GM23338 (cell line): ENCODE data around the gene IL15RA. TPM values are rescaled to one million over a fixed set of nuclear protein-coding genes. Genes with fewer than 3 reads are reported as not detected.

Experiments used
- ATAC-seq: fragments of 200-7000 bp; cut with Tn5 transposase; 3 replicates; pipeline ENCODE4 v1.9.1; 2020
- DNase-seq: peaks from one replicate; pipeline ENCODE4 v3.0.0-alpha.2; 2015; ENCODE audit warnings: low spot score
- H2AFZ ChIP-seq: fragments of 200-600 bp; sonication (generic); 2 replicates; pipeline ENCODE4 v1.8.0; 2016; ENCODE audit warnings: antibody characterized with exemption, mild to moderate bottlenecking, moderate library complexity
- H3F3A ChIP-seq: fragments of 200-600 bp; sonication (generic); replicated peaks from 2 replicates; pipeline ENCODE4 v1.8.0; 2017; ENCODE audit warnings: antibody characterized with exemption, mixed run types, low read depth
- H3K27ac ChIP-seq: fragments of 200-600 bp; sonication (generic); 2 replicates; pipeline ENCODE4 v1.6.1; 2016; ENCODE audit warnings: low read depth
- H3K27me3 ChIP-seq: fragments of 200-600 bp; sonication (generic); 2 replicates; pipeline ENCODE4 v1.8.0; 2016; ENCODE audit warnings: mild to moderate bottlenecking, mixed run types, moderate library complexity; ENCODE audit not compliant: insufficient read depth
- H3K36me3 ChIP-seq: fragments of 200-600 bp; sonication (generic); 2 replicates; pipeline ENCODE4 v1.8.0; 2016; ENCODE audit warnings: mild to moderate bottlenecking; ENCODE audit not compliant: insufficient read depth
- H3K4me1 ChIP-seq: fragments of 200-600 bp; sonication (generic); 2 replicates; pipeline ENCODE4 v1.8.0; 2016; ENCODE audit warnings: mild to moderate bottlenecking, moderate library complexity; ENCODE audit not compliant: insufficient read depth
- H3K4me2 ChIP-seq: fragments of 200-600 bp; sonication (generic); 2 replicates; pipeline ENCODE4 v1.7.1; 2017; ENCODE audit warnings: mixed run types
- H3K4me3 ChIP-seq: fragments of 200-600 bp; sonication (generic); 2 replicates; pipeline ENCODE4 v1.6.1; 2016; ENCODE audit warnings: mixed run types
- H3K79me2 ChIP-seq: fragments of 200-600 bp; sonication (generic); replicated peaks from 2 replicates; pipeline ENCODE4 v1.8.0; 2017; ENCODE audit warnings: mild to moderate bottlenecking; ENCODE audit not compliant: insufficient read depth
- H3K9me2 ChIP-seq: fragments of 200-600 bp; sonication (generic); 2 replicates; pipeline ENCODE4 v1.8.0; 2017; ENCODE audit not compliant: insufficient read depth
- H4K20me1 ChIP-seq: fragments of 200-600 bp; sonication (generic); replicated peaks from 2 replicates; pipeline ENCODE4 v1.8.0; 2017; ENCODE audit warnings: mild to moderate bottlenecking; ENCODE audit not compliant: insufficient read depth
- H3K27ac Mint-ChIP-seq: 2 replicates; pipeline ENCODE4 v1.8.0; 2020; ENCODE audit warnings: inconsistent platforms, mild to moderate bottlenecking, moderate library complexity, mixed read lengths
- H3K27me3 Mint-ChIP-seq: 3 replicates; pipeline ENCODE4 v1.8.0; 2022; ENCODE audit warnings: low read depth, mild to moderate bottlenecking, moderate library complexity, mixed read lengths, inconsistent platforms; ENCODE audit not compliant: insufficient read depth, poor library complexity
- H3K36me3 Mint-ChIP-seq: 3 replicates; pipeline ENCODE4 v1.8.0; 2021; ENCODE audit warnings: low read depth, mild to moderate bottlenecking, inconsistent platforms, moderate library complexity, mixed read lengths
- H3K4me1 Mint-ChIP-seq: 3 replicates; pipeline ENCODE4 v1.8.0; 2020; ENCODE audit warnings: mild to moderate bottlenecking, inconsistent platforms, mixed read lengths
- H3K4me3 Mint-ChIP-seq: 3 replicates; pipeline ENCODE4 v1.8.0; 2021; ENCODE audit warnings: moderate library complexity, mild to moderate bottlenecking, inconsistent platforms, mixed read lengths
- H3K9me3 Mint-ChIP-seq: 3 replicates; pipeline ENCODE4 v1.8.0; 2020; ENCODE audit warnings: moderate library complexity, mild to moderate bottlenecking, inconsistent platforms, mixed read lengths
- CREB1 ChIP-seq: fragments of 250-450 bp; sonication (Bioruptor Pico); IDR thresholded peaks from 2 replicates; pipeline ENCODE4 v1.5.0; 2020; ENCODE audit warnings: low read depth, mild to moderate bottlenecking, moderate library complexity
- EZH2phosphoT487 ChIP-seq: fragments of 200-600 bp; sonication (generic); IDR thresholded peaks from one replicate; pipeline ENCODE4 v1.8.1; 2018; ENCODE audit warnings: antibody characterized with exemption; ENCODE audit not compliant: unreplicated experiment
- JUNB ChIP-seq: IDR thresholded peaks from one replicate; pipeline ENCODE4 v1.6.1; 2016; ENCODE audit warnings: antibody characterized with exemption; ENCODE audit not compliant: unreplicated experiment
- NANOG ChIP-seq: IDR thresholded peaks from 2 replicates; pipeline ENCODE4 v1.6.1; 2016; ENCODE audit warnings: antibody characterized with exemption, borderline replicate concordance
- STAT1 ChIP-seq: IDR thresholded peaks from one replicate; pipeline ENCODE4 v1.6.1; 2016; ENCODE audit warnings: antibody characterized with exemption; ENCODE audit not compliant: unreplicated experiment
- polyA plus RNA-seq: library from polyadenylated mRNA; unstranded; fragments of >200 nt; fragmentation: Nextera tagmentation; extraction: Ambion mirVana; gene quantifications from 2 replicates; pipeline ENCODE4 v1.2.1, GENCODE V29; 2016
- total RNA-seq: library from RNA; depleted of rRNA; stranded (reverse); fragments of >200 nt; shearing (Covaris generic); gene quantifications from 2 replicates; pipeline ENCODE4 v1.2.3, GENCODE V29; 2014
- TF ChIP-seq, protein P1 (sequence below): IDR thresholded peaks from one replicate; pipeline ENCODE4 v1.6.1; 2018; ENCODE audit warnings: antibody characterized with exemption; ENCODE audit not compliant: unreplicated experiment
- TF ChIP-seq, protein P2 (sequence below): IDR thresholded peaks from 2 replicates; pipeline ENCODE4 v1.6.1; 2016; ENCODE audit warnings: antibody characterized with exemption
- TF ChIP-seq, protein P3 (sequence below), 2 experiments: fragments of 200-600 bp in 1 of 2; sonication (generic) in 1 of 2; conservative IDR thresholded peaks; 2 replicates each; pipeline versions ENCODE4 v1.5.1 to v1.6.1; 2016 to 2017; ENCODE audit warnings: antibody characterized with exemption in 2 of 2, low read depth in 2 of 2, mild to moderate bottlenecking in 2 of 2, moderate library complexity in 1 of 2

Gene IL15RA
- total and polyA plus RNA-seq, 2 experiments from 2014 or later, result 1.6 to 2.2 TPM

DNA sequence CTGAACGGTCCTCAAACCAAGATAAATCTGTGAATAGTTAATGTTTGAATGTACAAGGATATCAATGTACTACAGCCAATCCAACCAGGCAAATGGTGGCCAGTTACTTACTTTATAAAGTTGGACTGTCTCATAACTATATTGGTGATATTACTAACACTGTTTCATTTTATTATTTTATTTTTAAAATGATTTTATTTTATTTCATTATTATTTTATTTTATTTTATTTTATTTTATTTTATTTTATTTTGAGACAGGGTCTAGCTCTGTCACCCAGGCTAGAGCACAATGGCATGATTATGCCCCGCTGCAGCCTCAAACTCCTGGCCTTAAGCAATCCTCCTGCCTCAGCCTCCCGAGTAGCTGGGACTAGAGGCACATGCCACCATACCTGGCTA, 6.8 kb downstream of the IL15RA start (continued):
- TF ChIP-seq, protein P1, sequence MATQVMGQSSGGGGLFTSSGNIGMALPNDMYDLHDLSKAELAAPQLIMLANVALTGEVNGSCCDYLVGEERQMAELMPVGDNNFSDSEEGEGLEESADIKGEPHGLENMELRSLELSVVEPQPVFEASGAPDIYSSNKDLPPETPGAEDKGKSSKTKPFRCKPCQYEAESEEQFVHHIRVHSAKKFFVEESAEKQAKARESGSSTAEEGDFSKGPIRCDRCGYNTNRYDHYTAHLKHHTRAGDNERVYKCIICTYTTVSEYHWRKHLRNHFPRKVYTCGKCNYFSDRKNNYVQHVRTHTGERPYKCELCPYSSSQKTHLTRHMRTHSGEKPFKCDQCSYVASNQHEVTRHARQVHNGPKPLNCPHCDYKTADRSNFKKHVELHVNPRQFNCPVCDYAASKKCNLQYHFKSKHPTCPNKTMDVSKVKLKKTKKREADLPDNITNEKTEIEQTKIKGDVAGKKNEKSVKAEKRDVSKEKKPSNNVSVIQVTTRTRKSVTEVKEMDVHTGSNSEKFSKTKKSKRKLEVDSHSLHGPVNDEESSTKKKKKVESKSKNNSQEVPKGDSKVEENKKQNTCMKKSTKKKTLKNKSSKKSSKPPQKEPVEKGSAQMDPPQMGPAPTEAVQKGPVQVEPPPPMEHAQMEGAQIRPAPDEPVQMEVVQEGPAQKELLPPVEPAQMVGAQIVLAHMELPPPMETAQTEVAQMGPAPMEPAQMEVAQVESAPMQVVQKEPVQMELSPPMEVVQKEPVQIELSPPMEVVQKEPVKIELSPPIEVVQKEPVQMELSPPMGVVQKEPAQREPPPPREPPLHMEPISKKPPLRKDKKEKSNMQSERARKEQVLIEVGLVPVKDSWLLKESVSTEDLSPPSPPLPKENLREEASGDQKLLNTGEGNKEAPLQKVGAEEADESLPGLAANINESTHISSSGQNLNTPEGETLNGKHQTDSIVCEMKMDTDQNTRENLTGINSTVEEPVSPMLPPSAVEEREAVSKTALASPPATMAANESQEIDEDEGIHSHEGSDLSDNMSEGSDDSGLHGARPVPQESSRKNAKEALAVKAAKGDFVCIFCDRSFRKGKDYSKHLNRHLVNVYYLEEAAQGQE, result no peak
- TF ChIP-seq EZH2phosphoT487 (no peak), JUNB (no peak), NANOG (no peak), STAT1 (no peak)
- TF ChIP-seq, protein P2, sequence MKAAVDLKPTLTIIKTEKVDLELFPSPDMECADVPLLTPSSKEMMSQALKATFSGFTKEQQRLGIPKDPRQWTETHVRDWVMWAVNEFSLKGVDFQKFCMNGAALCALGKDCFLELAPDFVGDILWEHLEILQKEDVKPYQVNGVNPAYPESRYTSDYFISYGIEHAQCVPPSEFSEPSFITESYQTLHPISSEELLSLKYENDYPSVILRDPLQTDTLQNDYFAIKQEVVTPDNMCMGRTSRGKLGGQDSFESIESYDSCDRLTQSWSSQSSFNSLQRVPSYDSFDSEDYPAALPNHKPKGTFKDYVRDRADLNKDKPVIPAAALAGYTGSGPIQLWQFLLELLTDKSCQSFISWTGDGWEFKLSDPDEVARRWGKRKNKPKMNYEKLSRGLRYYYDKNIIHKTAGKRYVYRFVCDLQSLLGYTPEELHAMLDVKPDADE, result no peak
- TF ChIP-seq, protein P3, sequence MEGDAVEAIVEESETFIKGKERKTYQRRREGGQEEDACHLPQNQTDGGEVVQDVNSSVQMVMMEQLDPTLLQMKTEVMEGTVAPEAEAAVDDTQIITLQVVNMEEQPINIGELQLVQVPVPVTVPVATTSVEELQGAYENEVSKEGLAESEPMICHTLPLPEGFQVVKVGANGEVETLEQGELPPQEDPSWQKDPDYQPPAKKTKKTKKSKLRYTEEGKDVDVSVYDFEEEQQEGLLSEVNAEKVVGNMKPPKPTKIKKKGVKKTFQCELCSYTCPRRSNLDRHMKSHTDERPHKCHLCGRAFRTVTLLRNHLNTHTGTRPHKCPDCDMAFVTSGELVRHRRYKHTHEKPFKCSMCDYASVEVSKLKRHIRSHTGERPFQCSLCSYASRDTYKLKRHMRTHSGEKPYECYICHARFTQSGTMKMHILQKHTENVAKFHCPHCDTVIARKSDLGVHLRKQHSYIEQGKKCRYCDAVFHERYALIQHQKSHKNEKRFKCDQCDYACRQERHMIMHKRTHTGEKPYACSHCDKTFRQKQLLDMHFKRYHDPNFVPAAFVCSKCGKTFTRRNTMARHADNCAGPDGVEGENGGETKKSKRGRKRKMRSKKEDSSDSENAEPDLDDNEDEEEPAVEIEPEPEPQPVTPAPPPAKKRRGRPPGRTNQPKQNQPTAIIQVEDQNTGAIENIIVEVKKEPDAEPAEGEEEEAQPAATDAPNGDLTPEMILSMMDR (conservative IDR thresholded peaks at IDR 0.05; ENCODE audit: low read depth in 2 of 2), result no peak

DNA sequence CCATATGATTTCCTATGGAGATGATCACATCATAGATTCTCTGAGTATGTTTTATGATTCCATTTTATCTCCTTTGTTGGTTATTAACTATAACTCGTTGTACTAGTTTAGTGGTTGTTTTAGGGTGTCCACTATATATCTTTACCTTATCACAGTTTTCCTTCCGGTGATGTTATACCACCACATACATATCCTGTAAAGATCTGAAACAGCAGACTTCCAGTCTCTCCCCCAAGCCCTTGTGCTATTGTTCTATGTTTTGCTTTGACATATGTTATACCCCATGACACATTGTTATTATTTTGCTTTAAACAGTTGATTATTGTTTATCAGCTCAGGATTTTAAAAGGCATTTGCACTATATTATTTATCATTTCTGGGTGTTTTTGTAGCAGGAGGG, 7.3 kb downstream of the IL15RA start:
- H3K79me2 ChIP-seq, result no peaks in the 10 kb centered on the region
- H3F3A ChIP-seq, result no peaks in the 10 kb centered on the region
- no peaks in the 10 kb centered on the region for H3K36me3 Mint-ChIP-seq
- H3K4me3 Mint-ChIP-seq, result no peak overlapping the region
- H3K27me3 Mint-ChIP-seq, result peaks cover 5% of the 10 kb centered on the region
- no peaks in the 10 kb centered on the region for H3K9me2 ChIP-seq
- no peaks in the 10 kb centered on the region for H3K4me1 ChIP-seq
- H3K27me3 ChIP-seq, result peaks cover 4% of the 10 kb centered on the region
- no peak overlapping the region for H2AFZ ChIP-seq
- H4K20me1 ChIP-seq, result no peaks in the 10 kb centered on the region
- DNase-seq (no peak), ATAC-seq (no peak)
- no peaks in the 10 kb centered on the region for H3K9me3 Mint-ChIP-seq
- no peaks in the 10 kb centered on the region for H3K36me3 ChIP-seq
- no peak overlapping the region for H3K4me2 ChIP-seq
- H3K27ac Mint-ChIP-seq, result no peak overlapping the region
- no peak overlapping the region for H3K4me3 ChIP-seq
- H3K27ac ChIP-seq, result no peak overlapping the region
- H3K4me1 Mint-ChIP-seq, result no peaks in the 10 kb centered on the region
- TF ChIP-seq NANOG (no peak), CREB1 (no peak), EZH2phosphoT487 (no peak)
- TF ChIP-seq, protein P1, result no peak
